HG03039 (cell line): ENCODE measurements around the gene MT1G.
"Not testable (repeated sequence)": the region's sequence is repeated elsewhere in the genome, so short reads cannot be mapped to it uniquely, and the experiment has no call there.

Source experiments
- ATAC-seq: cut with Tn5 transposase; IDR thresholded peaks from one replicate; pipeline ENCODE4 v1.9.1; 2021; ENCODE audit warnings: mild to moderate bottlenecking, moderate library complexity; ENCODE audit not compliant: unreplicated experiment

Gene MT1G

DNA sequence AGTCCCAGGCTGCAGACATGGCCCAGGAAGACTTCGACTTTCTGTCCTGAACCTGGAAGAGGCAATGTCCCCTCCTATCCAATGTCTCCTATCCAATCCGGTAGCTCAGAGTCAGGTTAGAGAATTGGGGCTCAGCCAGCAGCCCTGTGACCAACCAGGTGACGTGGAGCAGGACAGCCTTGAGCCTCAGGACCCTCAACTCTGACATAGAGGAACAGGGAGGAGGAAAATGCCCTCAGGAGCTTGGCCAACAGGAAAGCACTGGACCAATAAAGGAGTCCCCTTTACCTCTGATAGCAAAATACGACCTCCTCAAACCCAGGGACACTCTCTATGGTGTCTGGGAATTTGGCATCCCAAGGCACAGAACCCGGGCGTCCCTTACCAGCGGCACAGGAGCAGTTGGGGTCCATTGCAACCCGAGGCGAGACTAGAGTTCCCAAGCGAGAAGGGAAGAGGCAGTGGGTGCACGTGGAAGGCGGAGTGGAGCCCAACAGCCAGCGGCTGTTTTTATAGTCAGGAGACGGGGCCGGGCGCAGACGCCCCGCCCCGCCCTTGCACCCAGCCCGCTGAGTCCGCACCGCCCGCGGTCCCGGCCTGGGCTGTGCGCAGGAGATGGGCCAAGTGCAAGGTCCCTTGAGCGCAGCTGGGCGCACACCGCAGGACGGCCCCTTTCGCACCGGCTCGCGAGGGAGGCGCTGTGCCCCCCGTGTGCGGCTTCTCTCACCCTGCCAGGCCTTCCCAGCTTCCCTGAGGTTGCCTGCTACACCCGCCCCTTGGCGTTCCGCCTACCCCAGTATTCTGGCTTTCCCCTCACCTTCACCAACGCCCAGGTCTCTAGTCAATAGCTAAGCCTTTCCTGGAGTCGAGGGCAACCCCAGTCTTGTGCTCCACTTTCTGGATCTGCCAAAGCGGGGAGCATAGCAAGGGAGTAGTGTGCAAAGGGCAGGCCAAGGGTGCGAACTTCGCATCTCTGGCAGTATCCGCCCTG, at the start of gene MT1G:
Gene MT1G (minus strand): TSS at position 485 of the 991 bp plus-strand sequence. CDS start 72 bp downstream, at position 413.
- ATAC-seq, result no peak

DNA sequence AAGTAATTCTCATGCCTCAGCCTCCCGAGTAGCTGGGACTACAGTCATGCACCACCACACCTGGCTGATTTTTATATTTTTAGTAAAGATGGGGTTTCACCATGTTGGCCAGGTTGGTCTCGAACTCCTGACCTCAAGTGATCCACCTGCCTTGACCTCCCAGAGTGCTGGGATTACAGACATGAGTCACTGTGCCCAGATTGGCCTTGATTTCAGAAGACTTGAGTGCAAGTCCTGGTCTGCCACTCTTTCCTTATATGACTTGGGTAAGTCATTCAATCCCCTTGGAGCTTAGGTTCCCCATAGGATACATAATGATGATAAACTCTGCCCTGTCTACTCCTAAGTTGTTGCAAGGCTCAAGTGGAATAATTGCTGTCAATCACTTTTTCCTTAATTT, 49.7 kb upstream of the MT1G start:
- not testable (repeated sequence) for ATAC-seq

DNA sequence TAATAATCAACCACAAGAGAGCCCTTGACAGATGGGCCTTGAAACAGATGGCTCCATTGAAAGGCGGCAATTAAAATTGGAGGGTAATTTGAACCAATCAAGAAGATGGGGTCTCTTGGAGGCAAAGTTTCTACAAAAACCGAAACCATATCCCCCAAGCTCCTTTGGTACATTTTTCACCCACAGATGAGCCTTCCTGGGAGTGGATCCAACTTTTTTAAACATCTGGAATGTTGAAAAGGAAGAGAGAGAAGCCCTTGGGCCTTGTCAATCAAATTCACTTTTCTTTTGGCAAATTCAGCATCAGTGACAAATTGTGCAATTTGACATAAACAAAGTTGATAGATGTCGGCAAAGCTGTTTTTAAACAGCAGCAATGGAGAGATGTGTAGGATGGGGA, 48.9 kb upstream of the MT1G start:
- no peak for ATAC-seq

DNA sequence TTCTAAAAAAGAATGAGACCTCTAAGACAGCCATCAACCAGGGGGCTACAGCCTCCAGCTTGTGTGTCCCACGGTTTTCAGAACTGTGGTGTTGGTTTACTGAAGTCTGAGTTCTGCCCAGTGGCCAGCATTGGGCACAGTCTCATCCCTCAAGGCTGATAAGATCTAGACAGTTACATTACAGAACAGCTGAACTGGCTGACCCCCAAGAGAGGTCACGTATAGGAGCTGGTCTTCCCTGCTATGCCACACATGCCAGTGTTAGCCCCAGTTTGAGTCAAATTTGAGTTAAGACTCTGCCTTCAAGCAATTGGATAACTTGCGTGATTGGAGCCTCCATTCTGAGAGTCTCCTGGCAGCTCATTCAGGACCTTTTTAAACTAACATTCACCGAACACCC, 47.3 kb upstream of the MT1G start:
- ATAC-seq, result no peak

DNA sequence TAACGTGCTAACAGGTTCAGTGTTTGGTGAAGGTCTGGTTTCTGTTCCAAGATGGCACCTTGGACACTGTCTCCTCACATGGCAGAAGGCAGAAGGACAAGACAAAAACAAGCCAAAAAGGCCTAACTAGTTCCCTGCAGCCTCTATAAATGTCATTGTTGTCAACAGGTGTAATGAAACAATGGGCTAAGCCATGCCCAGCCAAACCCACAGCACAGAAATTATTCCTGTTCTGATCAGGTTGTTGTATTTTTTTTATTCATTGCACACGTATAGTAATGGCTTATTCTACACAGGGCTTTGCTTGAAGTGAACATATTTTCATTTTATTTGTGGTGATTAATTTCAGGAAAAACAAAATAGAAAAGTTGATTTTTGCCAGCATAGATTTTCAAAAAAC, 45.9 kb upstream of the MT1G start:
- ATAC-seq, result no peak

DNA sequence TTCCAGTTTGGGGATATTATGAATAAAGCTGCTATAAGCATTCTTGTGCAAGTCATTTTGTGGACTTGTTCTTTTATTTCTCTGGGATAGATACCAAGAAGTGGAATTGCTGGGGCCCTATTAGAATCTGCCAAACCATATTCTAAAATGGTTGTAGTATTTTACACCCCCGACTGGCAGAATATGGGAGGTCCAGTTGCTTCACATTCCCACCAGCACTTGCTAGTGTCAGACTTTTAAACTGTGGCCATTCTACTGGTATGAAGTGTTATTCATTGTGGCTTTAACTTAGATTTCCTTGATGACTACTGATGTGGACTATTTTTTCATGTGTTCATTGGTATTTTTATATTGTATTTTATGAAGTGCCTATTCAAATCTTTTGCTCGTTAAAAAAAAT, 44.0 kb upstream of the MT1G start:
- no peak for ATAC-seq

DNA sequence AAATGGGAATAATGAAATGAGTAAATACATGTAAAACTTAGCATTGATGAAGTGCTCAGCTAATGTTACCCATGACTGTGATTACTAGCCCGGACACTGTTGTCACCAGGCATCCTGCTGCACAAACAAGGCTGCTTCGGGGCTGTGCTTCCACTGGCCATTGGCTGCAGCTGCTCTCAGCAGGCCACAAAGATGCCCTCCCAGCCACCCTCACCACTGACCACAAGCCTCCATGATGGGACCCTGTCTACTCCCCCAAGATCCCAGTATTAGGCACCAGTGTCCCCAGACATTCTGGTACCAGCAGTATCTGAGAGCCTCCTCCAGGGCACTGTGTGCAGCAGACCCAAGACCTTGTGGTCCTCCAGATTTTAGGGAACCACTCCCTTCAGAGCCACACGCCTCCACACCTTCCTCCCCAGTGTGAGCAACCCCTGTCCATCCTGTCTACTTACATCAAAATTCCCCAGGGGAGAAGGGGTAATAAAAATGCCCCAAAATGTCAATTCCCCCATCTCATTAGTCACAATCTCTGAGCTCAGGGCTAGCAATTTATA, 42.4 kb upstream of the MT1G start:
- no peak for ATAC-seq

DNA sequence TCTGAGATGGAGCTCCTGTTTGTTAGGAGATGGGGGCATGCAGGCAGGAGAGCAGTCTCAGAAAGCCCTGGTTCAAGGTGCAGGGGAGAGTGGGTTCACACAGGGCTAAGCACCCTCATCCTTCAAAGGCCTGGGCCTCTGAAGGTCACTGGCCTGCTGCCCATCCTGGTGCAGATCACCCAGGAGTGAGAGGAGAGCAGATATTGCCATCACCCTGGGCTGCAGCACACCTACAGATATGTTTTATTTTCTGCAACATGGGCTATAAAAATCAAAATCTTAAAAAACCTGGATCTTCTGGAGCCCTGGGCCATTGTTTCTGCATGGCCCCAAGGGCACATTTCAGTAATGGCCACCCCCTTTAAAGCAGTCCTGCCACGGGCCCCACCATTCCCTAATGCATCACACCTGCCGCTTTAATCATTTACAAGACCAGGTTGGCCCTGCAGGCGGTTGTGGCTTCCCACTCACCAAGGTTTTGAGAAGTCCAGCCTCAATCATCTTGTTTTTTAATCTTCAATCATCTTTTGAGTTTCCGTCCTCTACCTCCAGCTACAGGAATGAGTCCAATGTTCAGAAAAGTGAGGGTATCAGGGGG, 41.7 kb upstream of the MT1G start:
- no peak for ATAC-seq

DNA sequence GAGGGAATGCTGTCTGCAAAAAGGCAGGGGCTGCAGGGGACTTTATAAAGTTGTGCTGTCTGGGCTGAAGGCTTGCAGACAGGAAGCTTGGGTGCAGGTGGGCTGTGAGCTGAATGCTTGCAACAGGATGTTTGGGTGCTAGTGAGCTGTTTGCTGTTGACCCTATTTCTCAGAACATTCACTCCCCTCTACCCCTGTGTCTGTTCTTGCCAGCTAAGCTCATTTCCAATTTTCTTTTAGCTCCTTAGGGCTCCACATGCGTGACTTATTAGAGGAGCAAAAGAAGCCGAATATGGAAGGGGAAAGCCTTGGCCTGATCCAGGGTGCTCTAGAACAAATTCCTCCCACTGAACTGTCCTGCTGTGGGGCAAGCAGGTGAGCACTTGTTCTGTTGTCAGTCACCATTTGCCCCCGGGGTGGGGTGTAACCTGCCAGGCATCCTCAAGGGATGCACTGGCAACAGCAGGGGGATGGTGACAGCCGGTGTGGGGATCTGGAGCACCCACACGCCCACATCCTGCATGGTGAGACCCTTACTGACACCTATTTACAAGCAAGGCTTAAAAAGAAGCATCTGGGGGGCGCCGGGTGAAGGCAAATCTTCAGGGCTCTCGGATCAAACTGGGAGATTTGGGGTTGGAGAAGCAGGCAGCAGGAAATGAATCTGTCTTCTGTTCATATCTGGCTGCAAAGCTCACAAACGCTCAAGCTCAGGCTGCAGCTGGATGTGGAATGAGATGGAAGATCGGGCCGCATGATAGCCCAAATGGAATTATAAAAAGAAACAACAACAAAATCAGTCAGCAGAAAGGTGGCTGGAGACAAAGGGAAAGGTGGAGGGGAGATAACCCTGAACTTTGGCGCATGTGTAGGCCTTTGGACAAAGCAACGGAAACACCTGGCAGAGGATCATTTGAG, 40.9 kb upstream of the MT1G start:
- ATAC-seq, result no peak

DNA sequence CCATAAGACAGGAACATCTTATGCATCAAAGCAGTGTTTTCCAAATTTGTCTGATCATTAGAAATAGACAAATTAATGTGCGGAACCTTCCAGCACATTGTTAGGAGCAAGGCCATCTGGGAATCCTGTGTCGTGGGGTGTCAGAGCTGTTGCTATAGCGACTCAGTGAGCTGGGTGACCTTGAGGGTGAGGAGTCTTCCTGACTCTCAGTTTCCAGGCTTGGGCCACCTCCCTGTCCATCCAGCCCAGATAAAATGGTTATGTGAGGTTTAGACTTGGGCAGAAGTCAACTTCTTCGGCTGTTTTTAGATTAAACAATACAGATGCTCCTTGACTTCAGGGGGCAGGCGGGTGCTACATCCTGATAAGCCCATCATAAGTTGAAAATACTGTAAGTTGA, 35.0 kb upstream of the MT1G start:
- ATAC-seq, result no peak

DNA sequence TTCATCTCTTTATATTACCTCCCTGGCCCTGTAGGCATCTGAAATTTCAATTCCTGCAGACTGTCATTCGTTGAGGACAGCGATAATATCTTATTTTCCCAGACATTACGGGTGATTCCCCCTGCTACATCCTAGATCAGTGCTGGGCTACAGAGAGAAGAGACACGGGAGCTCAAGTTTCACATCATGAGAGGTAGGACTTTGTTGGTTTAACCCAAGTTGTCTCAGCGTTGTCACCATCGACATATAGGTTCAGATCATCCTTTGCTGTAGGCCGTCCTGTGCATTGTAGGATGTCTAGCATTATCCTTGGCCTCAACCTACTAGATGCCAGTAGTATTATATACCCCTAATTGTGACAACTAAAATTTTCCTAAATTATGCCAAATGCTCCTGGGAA, 33.7 kb upstream of the MT1G start:
- ATAC-seq, result no peak

DNA sequence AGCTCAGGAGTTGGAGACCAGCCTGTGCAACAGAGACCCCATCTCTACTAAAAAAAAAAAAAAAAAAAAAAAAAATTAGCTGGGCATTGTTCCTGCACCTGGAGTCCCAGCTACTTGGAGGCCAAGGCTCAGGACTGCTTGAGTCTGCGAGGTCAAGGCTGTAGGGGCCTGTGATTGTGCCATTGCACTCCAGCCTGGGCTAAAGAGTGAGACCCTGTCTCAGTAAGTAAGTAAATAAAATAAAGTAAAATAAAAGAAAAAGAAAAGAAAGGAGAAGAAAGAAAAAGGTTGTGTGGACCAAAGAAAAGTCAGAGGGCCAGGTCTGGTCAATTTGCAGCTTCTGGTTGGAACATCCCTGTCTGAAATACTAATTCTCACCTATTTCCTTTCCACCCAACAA, 32.8 kb upstream of the MT1G start:
- no peak for ATAC-seq

DNA sequence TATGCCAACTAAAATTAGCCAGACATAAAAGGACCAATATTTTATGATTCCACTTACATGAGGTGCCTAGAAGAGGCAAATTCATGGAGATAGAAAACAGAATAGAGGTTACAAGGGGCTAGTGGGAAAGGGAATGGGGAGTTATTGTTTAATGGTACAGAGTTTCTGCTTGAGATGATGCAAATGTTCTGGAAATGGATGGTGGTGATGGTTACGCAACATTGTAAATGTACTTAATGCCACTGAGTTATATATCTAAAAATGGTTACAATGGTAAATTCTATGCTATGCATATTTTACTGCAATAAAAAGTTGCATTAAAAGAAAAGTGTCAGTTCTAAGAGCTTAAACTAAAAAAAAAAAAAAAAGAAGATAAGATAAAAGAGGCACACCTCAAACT, 32.3 kb upstream of the MT1G start:
- no peak for ATAC-seq

DNA sequence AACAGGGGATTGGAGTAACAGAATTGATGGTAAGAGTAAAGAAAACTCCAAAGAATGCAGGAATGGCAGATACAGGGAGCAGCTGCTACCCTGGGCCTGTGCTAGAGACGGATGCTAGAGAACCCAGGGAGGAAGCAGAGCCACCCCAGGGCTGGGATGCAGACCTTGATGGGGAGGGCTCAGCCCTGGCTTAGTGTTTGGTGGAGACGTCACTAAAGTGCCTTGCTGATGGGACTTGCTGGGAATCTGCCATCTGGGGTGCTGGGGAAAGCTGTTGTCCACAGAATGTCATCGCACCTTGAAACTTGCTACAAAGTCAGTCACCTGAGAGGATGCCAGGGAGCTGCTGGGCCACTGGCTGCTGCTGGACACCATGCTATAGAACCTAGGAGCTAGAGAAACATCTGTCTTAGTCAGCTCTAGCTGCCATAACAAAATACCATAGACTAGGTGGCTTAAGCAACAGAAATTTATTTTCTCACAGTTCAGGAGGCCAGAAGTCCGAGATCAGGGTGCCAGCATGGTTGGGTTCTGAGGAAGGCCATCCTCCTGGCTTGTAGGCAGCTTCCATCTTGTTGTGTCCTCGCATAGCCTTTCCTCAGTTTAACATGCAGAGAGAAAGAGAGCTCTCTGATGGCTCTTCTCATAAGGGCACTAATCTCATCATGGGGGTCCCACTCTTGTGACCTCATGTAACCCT, 29.7 kb upstream of the MT1G start:
- no peak for ATAC-seq

DNA sequence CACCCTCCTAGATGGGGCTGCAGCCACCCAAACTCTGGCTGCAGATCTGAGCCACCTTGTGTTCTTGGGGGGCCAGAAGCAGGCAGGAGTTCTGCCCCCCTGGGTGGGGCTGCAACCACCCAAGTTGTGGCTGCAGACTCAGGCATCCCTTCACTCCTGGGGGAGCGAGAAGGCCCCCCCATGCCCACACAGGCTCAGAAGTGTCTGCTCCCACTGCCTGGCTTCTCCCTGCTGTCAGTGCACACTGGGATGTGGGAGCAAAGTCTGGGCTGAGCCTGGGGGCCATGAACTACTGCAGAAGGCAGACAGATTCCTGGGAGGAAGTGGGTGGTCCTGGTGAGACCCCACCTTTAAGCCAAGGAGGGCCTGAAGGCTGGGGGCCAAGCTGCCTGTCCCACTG, 27.4 kb upstream of the MT1G start:
- no peak for ATAC-seq

DNA sequence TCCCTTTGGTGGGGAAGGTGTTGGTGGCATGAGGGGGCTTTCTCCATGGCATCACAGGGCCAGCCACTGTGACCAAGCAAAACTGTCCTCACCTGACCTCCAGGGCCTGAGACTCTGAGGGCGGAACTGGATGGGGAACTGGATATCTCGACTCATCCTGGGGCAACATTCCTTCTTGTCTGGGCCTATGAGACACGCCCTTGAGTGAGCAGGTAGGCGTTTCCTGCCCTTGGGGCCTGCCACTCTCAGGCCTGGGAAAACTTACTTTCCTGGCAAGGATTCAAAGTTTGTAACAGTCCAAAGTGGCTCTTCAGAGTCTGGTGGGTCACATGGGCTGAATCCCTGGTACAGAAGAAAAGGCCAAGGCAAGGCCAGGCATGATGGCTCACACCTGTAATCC, 24.0 kb upstream of the MT1G start:
- no peak for ATAC-seq

DNA sequence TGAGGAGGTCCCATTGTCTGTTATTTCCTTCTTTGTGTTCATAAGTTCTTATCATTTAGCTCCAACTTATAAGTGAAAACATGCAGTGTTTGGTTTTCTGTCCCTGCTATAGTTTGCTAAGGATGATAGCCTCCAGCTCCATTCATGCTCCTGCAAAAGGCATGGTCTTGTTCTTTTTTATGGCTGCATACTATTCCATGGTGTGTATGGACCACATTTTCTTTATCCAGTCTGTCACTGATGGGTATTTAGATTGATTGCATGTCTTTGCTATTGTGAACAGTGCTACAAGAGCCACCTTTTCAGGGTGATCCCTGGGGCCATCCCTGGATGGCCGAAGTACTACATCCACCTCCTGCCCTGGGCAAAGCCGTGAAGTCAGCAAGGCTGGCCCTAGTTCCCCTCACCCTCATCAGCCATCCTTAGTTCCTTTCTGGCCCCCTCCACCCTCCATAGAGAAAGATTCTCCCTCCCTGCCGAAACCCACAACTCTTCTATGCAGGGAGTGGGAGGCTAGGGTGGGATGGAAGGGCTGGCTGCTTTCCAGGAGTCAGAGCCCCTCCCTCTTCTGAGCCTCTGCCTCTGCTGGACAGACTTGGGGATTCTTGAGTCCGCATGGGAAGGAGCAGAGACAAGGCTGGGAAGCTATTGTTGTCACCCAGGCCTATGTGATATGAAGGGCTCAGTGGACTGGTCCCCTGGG, 22.7 kb upstream of the MT1G start:
- no peak for ATAC-seq

DNA sequence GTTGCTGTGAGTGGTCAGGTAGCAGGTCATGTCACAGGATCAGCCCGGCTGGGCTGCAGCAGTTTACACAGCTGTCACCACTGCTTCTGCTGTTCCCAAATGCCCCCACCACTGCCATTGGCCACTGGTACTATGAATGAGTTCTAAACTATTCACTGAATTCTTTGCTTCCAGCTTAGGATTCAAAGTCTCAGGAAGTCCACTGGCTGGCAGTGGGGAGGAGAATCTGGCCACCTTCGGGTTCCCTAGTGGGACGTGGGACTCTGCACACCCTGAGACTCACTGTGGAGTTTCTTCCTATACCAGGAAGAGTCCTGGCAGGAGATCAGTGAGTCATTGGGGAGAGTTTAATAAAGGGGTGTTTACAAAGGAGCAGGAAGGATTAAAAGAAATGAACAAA, 21.3 kb upstream of the MT1G start:
- ATAC-seq, result no peak

DNA sequence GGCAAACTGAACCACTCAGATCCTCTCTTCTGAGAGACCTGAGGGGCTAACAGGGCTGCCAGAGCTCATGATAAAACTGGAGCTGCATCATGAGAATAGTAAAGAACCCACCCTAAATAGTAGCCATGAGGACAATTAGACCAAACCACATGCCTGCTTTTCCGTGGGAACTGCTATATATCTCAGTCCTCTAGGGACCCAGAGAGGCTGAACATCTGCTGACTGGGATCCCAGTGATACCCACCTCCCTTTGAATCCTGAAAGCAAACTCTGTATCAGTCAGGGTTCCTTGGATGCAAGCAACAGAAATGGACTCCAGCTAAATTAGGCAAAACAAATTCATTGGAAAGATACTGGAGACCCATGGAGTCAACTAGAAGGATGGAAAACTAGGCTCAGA, 20.9 kb upstream of the MT1G start:
- ATAC-seq, result no peak

DNA sequence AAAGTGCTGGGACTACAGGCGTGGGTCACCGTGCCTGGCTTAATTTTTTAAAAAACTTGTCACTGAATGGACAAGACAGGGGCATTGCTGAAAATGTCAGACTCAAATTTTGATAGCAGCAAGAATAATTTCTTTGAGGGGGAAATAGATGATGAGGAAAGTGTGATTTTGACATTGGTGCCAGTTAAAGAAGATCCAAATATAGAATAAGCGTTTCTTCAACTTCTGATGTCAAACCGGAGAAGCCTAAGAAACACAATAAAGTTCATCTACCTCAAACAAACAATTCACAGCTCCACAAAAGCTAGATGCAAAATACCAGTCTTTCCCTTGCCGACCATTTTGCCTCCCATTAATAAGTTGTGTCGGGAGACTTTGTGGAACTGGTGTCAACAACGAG, 18.9 kb upstream of the MT1G start:
- no peak for ATAC-seq
